Fibroblast of skin of left quadriceps (primary cell): ENCODE measurements around the gene BOD1.

Experiments used
- DNase-seq, 2 experiments: peaks; one replicate each; pipeline ENCODE4 v3.0.0-alpha.2; 2013; ENCODE audit warnings: low read depth in 2 of 2

BOD1 gene

GRCh38 chr5:173640156-173640804 is 23.8 kb upstream of the BOD1 start:
- DNase-seq, result no peak

- no peak for DNase-seq
Measured at GRCh38 chr5:173638126-173639040, 21.9 kb upstream of the BOD1 start.

GRCh38 chr5:173637340-173637739 is 20.9 kb upstream of the BOD1 start:
- DNase-seq, result no peak

- DNase-seq, result no peak
Measured at GRCh38 chr5:173634465-173634983, 18.1 kb upstream of the BOD1 start.

- no peak for DNase-seq
Measured at GRCh38 chr5:173633304-173633703, 16.9 kb upstream of the BOD1 start.

- no peak for DNase-seq
Measured at GRCh38 chr5:173631478-173631877, 15.0 kb upstream of the BOD1 start.

- no peak for DNase-seq
Measured at GRCh38 chr5:173630724-173631365, 14.4 kb upstream of the BOD1 start.

- no peak for DNase-seq
Measured at GRCh38 chr5:173629628-173630027, 13.2 kb upstream of the BOD1 start.

GRCh38 chr5:173628501-173628900 is 12.1 kb upstream of the BOD1 start:
- DNase-seq, result no peak

- no peak for DNase-seq
Measured at GRCh38 chr5:173627860-173628392, 11.5 kb upstream of the BOD1 start.

GRCh38 chr5:173627271-173627670 is 10.8 kb upstream of the BOD1 start:
- DNase-seq, result no peak

- no peak for DNase-seq
Measured at GRCh38 chr5:173626505-173626820, 10.0 kb upstream of the BOD1 start.

GRCh38 chr5:173625673-173626504 is 9.4 kb upstream of the BOD1 start:
- DNase-seq, result no peak

GRCh38 chr5:173625261-173625660 is 8.8 kb upstream of the BOD1 start:
- DNase-seq, result no peak

- DNase-seq, result no peak
Measured at GRCh38 chr5:173624282-173624681, 7.8 kb upstream of the BOD1 start.

GRCh38 chr5:173623789-173624188 is 7.3 kb upstream of the BOD1 start:
- no peak for DNase-seq

- no peak for DNase-seq
Measured at GRCh38 chr5:173623296-173623771, 6.9 kb upstream of the BOD1 start.

- no peak for DNase-seq
Measured at GRCh38 chr5:173622183-173623047, 6.0 kb upstream of the BOD1 start.

GRCh38 chr5:173620784-173621183 is 4.3 kb upstream of the BOD1 start:
- no peak for DNase-seq

GRCh38 chr5:173618927-173619519 is 2.6 kb upstream of the BOD1 start:
- peak; percentile 20 to 24 for DNase-seq
